Fibroblast of the aortic adventitia (primary cell): Measurements from ENCODE around the gene TESK1. TPM values are rescaled to one million over a fixed set of nuclear protein-coding genes. Genes with fewer than 3 reads are reported as not detected.
"Not testable (repeated sequence)": the region's sequence is repeated elsewhere in the genome, so short reads cannot be mapped to it uniquely, and the experiment has no call there.

Experiments
- DNase-seq: peaks from one replicate; pipeline ENCODE4 v3.0.0-alpha.2; 2010; ENCODE audit warnings: low read depth
- H3K4me3 ChIP-seq: 2 replicates; pipeline ENCODE4 v1.5.1; 2011; ENCODE audit warnings: low read depth, mild to moderate bottlenecking, control low read depth, low read length, moderate library complexity
- CTCF ChIP-seq: IDR thresholded peaks from 2 replicates; pipeline ENCODE4 v1.5.1; 2011; ENCODE audit warnings: mild to moderate bottlenecking, low read length, control low read depth, inconsistent platforms; ENCODE audit not compliant: insufficient read depth
- total RNA-seq: library from RNA; depleted of rRNA; stranded (reverse); fragments of >200 nt; gene quantifications from 2 replicates; pipeline ENCODE4 v1.2.3, GENCODE V29; 2012; ENCODE audit warnings: low replicate concordance

The TESK1 gene
- total RNA-seq, 1 donor, result 13.3 TPM

- H3K4me3 ChIP-seq, result no peak overlapping the region
- DNase-seq, result no peak
- no peak for TF ChIP-seq CTCF
Observed at GRCh38 chr9:35609820-35610163, 4.7 kb downstream of the TESK1 start.

GRCh38 chr9:35611230-35611797 lies 6.3 kb downstream of the TESK1 start:
- no peak overlapping the region for H3K4me3 ChIP-seq
- DNase-seq, result peak; percentile 44
- TF ChIP-seq CTCF, result peak; percentile 72

GRCh38 chr9:35612066-35612465 lies 7.0 kb downstream of the TESK1 start:
- not testable (repeated sequence) for DNase-seq

GRCh38 chr9:35612843-35613242 lies 7.8 kb downstream of the TESK1 start:
- DNase-seq, result no peak
- no peak for TF ChIP-seq CTCF
- no peak overlapping the region for H3K4me3 ChIP-seq

More at GRCh38 chr9:35612066-35612465, 7.0 kb downstream of the TESK1 start:
- not testable (repeated sequence) for H3K4me3 ChIP-seq

GRCh38 chr9:35615981-35616680 lies 11.1 kb downstream of the TESK1 start:
- no peak for DNase-seq
- no peak overlapping the region for H3K4me3 ChIP-seq
- no peak for TF ChIP-seq CTCF

GRCh38 chr9:35616681-35617459 lies 11.8 kb downstream of the TESK1 start:
- TF ChIP-seq CTCF, result no peak
- peak; percentile 47 for DNase-seq
- H3K4me3 ChIP-seq, result peak overlapping the region; percentile 41

- TF ChIP-seq CTCF, result no peak
- no peak overlapping the region for H3K4me3 ChIP-seq
- DNase-seq, result no peak
Observed at GRCh38 chr9:35617548-35617947, 12.5 kb downstream of the TESK1 start.
